Measurements from ENCODE around the gene RBL1.
A peak's percentile ranks its signal among the peaks of the same experiment; 100 is the strongest.
"Not testable (repeated sequence)": the region's sequence is repeated elsewhere in the genome, so short reads cannot be mapped to it uniquely, and the experiment has no call there.

RBL1 gene

GRCh38 chr20:36969478-36970186 is 126.2 kb downstream of the RBL1 start:
- H3K27ac Mint-ChIP-seq, result peak overlapping the region; percentile 72
- peaks cover 23% of the 10 kb centered on the region for H3K4me1 Mint-ChIP-seq
- DNase-seq, result no peak
- no peak for TF ChIP-seq CTCF (IDR thresholded peaks at IDR 0.05)
- H3K27me3 Mint-ChIP-seq (ENCODE audit: low read depth, poor library complexity), result no peaks in the 10 kb centered on the region
- no peak overlapping the region for H3K4me3 Mint-ChIP-seq
- peaks cover 13% of the 10 kb centered on the region for H3K36me3 Mint-ChIP-seq (ENCODE audit: low read depth)
- peaks cover 18% of the 10 kb centered on the region for H3K9me3 Mint-ChIP-seq

- Mint-ChIP-seq H3K36me3 (ENCODE audit: low read depth) (peaks cover 13% of the 10 kb centered on the region), H3K9me3 (peaks cover 18% of the 10 kb centered on the region), H3K27ac (no peak overlapping the region), H3K4me3 (no peak overlapping the region), H3K27me3 (ENCODE audit: low read depth, poor library complexity) (no peaks in the 10 kb centered on the region), H3K4me1 (peaks cover 23% of the 10 kb centered on the region)
- DNase-seq, result no peak
- no peak for TF ChIP-seq CTCF (IDR thresholded peaks at IDR 0.05)
Observed at GRCh38 chr20:36969051-36969450, 126.7 kb downstream of the RBL1 start.

GRCh38 chr20:36967636-36968035 is 128.2 kb downstream of the RBL1 start:
- peaks cover 17% of the 10 kb centered on the region for H3K36me3 Mint-ChIP-seq (ENCODE audit: low read depth)
- DNase-seq, result no peak
- peaks cover 23% of the 10 kb centered on the region for H3K4me1 Mint-ChIP-seq
- H3K27ac Mint-ChIP-seq, result peak overlapping the region; percentile 82
- TF ChIP-seq CTCF (IDR thresholded peaks at IDR 0.05), result no peak
- no peak overlapping the region for H3K4me3 Mint-ChIP-seq
- peaks cover 23% of the 10 kb centered on the region for H3K9me3 Mint-ChIP-seq
- no peaks in the 10 kb centered on the region for H3K27me3 Mint-ChIP-seq (ENCODE audit: low read depth, poor library complexity)

- H3K27ac Mint-ChIP-seq; H3K27me3 Mint-ChIP-seq (ENCODE audit: low read depth, poor library complexity); DNase-seq; H3K4me3 Mint-ChIP-seq: not testable (repeated sequence)
- Mint-ChIP-seq H3K9me3 (peaks cover 29% of the 10 kb centered on the region), H3K4me1 (peaks cover 23% of the 10 kb centered on the region), H3K36me3 (ENCODE audit: low read depth) (peaks cover 19% of the 10 kb centered on the region)
Observed at GRCh38 chr20:36966965-36967364, 128.8 kb downstream of the RBL1 start.

- H3K9me3 Mint-ChIP-seq, result peaks cover 28% of the 10 kb centered on the region
Observed at GRCh38 chr20:36962354-36962941, 133.3 kb downstream of the RBL1 start.

GRCh38 chr20:36959242-36959641 is 136.6 kb downstream of the RBL1 start:
- Mint-ChIP-seq H3K4me1 (peaks cover 27% of the 10 kb centered on the region), H3K4me3 (no peak overlapping the region), H3K9me3 (peaks cover 28% of the 10 kb centered on the region), H3K27me3 (ENCODE audit: low read depth, poor library complexity) (no peaks in the 10 kb centered on the region), H3K36me3 (ENCODE audit: low read depth) (peaks cover 6% of the 10 kb centered on the region), H3K27ac (no peak overlapping the region)
- no peak for TF ChIP-seq CTCF (IDR thresholded peaks at IDR 0.05)
- no peak for DNase-seq

More at GRCh38 chr20:36962354-36962941, 133.3 kb downstream of the RBL1 start:
- DNase-seq; H3K27ac Mint-ChIP-seq; H3K27me3 Mint-ChIP-seq (ENCODE audit: low read depth, poor library complexity); H3K4me3 Mint-ChIP-seq; H3K36me3 Mint-ChIP-seq (ENCODE audit: low read depth): not testable (repeated sequence)
- H3K4me1 Mint-ChIP-seq, result peaks cover 12% of the 10 kb centered on the region

Measured in nephron progenitor cell (in vitro differentiated cells).